NCI-H2107 (cell line): ENCODE results near the gene ALG13.
A peak's percentile ranks its signal among the peaks of the same experiment; 100 is the strongest.
"Not testable (repeated sequence)": the region's sequence is repeated elsewhere in the genome, so short reads cannot be mapped to it uniquely, and the experiment has no call there.

Source experiments
- DNase-seq: peaks from one replicate; lab custom pipeline; 2025; lab: John Stamatoyannopoulos, UW

ALG13 gene

DNA sequence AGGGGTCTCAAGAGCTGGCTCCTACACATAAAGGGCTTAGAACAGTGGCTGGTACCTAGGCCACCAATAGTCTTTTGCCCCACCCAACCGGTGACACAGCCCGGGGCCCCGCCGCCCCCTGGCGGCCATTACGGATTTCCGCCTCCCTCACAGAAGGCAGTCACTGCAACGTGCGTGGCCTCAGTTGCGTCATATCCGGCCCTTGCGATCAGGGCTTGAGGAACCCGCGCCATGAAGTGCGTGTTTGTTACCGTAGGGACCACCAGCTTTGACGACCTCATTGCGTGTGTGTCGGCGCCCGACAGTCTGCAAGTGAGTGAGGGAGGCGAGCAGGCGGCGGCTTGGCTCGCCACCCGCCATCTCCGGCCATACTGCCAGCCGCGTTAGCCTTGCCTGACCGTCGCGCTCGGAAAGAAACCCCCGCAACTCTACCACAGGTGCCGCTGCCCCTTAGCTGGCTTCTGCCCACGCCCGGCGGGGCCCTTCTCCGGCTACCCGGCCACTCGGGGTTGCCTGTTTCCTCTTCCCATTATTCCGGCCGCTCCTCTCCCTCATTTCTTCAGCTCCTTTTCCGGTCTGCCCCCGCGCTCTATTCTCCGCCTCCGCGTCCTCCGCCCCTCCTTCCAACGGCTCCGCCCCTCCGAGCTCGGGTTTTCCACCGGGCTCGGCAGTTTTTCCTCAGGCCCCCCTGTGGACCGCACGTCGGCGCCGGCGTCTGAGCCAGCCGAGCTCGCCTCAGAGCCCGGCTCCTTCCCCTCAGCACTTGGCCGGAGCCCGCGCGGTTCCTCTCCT, at the start of gene ALG13:
Gene ALG13, plus strand, starts transcription at position 183 of the 792 bp plus-strand sequence. Its CDS starts 49 bp downstream, at position 232.
- peak; percentile 71 for DNase-seq

DNA sequence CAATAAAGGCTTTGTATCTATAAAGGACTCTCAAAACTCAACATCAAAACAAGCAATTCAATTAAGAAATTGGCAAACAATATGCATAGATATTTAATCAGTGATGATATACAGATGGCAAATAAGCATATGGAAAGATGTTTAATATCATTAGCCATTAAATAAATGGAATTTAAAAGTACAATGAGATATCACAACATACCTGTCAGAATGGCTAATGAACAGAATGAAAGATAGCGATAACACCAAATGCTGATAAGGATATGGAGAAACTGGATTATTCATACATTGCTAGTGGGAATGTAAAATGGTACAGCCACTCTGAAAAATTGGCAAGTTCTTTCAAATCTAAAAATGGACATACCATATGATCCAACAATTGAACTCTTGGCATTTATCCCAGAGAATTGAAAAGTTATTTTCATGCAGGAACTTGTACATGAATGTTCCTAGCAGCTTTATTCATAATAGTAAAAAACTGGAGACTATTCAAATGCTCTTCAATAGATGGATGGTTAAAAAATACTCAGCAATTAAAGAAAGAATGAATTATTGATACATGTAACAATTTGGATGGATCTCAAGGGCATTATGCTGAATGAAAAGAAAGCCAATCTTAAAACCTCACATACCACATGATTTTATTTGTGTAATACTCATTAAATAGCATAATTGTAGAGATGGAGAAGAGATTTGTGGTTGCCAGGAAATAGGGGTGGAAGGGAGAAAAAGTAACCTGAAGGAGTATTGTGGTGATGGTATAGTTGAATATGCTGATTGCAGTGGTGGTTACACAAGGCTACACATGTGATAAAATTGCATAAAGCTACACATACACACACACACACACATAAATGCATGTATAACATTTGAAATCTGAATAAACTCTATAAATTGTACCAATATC, 45.9 kb upstream of the ALG13 start:
- no peak for DNase-seq

DNA sequence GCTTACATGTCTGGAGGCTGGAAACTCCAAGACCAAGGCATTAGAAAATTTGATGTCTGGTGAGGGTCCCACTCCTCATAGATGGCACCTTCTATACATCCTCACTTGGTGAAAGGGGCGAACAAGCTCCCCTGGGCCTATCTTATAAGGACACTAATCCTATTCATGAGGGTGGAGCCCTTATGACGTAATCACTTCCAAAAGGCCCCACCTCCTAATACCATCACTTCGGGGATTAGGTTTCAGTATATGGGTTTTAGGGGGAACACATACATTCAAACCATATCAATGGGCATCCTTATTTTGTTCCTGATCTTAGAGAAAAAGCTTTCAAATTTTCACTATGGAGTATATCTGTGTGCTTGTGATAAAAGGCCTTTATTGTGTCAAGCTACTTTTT, 39.0 kb upstream of the ALG13 start:
- no peak for DNase-seq

DNA sequence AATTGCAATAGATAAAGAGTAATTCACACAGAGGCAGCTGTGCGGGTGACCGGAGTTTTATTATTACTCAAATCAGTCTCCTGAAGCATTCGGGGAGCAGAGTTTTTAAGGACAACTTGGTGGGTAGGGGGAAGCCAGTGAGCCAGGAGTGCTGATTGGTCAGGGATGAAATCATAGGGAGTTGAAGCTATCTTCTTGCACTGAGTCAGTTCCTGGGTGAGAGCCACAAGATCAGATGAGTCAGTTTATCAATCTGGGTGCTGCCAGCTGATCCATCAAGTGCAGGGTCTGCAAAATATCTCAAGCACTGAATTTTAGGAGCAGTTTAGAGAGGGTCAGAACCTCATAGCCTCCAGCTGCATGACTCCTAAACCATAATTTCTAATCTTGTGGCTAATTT, 35.8 kb upstream of the ALG13 start:
- not testable (repeated sequence) for DNase-seq

DNA sequence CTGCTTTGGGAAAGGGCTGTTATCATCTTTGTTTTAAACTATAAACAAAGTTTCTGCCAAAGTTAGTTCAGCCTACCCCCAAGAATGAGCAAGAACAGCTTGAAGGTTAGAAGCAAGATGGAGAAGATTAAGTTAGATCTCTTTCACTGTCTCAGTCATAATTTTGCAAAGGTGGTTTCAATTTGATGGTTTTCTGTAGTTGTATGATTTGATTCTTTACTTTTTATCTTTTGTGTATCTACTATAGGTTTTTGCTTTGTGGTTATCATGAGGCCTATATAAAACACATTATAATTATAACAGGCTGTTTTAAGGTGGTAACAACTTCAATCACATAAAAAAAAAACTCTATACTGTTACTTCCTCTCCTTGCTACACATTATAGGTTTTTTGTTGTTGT, 35.4 kb upstream of the ALG13 start:
- no peak for DNase-seq

DNA sequence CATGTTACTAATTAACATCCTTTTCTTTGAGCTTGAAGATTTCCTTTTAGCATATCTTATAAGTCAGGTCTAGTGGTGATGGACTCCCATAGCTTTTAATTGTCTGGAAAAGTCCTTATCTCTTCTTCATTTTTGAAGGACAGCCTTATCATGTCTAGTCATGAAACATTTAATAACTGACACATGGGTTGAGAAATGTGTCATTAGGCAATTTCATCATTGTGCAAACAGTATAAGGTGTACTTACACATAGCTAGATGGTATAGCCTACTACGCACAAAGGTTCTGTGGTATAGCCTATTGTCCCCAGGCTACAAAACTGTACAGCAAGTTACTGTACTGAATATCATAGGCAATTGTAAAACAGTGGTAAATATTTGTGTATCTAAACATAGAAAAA, 34.5 kb upstream of the ALG13 start:
- no peak for DNase-seq

DNA sequence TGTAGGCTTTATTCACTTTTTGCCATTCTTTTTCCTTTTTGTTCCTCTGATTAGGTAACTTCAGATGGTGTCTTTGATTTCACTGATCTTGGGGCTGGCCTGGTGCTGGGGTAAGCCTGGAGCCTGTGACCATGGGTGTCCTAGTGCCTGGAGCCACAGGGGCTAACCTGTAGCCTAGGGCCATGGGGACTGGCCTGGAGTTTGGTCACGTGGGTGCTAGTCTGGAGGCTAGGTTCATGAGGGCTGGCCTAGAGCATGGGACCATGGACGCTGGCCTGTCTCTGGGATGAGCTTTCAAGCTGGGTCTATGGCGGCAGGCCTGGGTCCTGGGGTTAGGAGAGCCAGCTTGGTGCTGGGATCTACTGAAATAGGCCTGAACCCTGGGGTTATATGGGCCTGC, 32.2 kb upstream of the ALG13 start:
- DNase-seq: no peak

DNA sequence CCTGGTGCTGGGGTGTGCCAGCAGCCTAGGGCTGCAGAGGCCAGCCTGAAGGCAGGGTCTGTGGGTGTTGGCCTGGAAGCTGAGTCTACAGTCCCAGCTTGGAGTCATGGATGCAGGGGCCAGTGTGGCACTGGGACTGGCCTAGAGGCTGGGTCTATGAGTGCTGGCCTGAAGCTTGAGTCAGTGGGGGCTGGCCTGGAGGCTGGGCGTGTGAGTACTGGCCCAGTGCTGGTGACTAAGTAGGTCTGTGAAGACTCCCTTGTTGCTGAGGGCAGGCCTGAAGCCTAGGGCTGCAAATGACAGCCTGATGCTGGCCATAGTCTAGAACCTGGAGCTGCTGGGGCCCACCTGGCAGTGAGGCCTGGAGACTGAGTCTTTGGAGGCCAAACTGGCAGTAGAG, 31.3 kb upstream of the ALG13 start:
- no peak for DNase-seq

DNA sequence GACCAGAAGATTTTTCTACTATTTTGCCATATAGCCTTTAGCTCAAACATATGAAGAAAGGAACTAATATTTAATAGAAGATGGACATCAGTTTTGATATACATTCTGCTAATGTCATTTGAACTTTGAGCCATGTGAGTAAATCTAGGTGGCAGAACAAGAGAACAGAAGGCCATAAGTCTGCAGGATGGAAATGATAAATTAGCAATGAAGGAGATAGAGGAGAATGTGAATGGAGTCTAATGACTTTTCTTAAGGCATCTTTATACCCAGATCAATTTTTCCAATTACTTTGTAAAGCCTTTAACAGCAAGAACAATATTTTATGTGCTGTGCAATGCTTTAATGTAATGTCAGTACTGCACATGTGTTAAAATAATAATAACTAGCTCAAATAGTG, 30.1 kb upstream of the ALG13 start:
- DNase-seq: no peak

DNA sequence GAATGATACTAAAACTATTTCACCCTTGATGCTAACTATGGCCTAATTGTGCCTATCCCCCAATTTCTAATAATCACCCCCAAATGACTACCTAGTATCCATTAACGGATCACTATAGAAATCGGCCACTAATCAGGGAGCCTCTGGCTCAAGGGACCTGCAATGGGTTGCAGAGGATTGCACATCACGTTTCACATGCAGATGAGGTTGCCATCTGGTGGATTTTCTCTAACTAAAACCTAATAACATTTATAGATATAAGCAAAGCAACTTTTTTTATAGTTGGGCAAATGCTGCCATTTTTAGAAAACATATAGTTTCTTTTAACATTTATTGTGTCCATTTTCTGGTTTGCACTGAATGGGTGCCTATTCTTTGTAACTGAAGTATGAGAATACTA, 28.3 kb upstream of the ALG13 start:
- no peak for DNase-seq

DNA sequence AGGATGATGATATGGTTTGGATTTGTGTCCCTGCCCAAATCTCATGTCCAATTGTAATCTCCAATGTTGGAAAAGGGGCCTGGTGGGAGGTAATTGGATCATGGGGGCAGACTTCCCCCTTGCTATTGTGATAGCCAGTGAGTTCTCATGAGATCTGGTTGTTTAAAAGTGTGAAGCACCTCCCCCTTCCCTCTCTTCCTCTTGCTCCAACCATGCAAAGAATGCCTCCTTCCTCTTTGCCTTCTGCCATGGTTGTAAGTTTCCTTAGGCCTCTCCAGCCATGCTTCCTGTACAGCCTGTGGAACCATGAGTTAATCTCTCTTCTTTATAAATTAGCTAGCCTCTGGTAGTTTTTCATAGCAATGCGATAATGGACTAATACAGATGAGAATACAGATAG, 19.7 kb upstream of the ALG13 start:
- DNase-seq: no peak

DNA sequence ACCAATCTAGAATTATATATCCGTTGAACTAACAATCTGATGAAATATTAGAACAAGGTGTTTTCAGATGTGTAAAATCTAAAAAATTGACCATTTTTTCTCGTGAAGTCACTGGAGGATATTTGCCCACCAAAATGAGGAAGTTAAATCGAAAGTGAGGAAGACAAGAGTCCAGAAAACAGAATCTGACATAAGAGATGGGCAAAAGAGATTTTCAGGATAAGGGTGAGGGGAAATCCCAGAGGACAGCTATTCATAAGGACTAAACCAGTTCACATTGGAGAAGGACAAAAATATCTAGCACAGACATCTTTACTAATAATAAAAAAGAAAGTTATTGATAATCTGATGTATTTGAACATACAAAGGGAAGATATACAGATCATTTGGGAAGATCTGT, 18.7 kb upstream of the ALG13 start:
- no peak for DNase-seq

DNA sequence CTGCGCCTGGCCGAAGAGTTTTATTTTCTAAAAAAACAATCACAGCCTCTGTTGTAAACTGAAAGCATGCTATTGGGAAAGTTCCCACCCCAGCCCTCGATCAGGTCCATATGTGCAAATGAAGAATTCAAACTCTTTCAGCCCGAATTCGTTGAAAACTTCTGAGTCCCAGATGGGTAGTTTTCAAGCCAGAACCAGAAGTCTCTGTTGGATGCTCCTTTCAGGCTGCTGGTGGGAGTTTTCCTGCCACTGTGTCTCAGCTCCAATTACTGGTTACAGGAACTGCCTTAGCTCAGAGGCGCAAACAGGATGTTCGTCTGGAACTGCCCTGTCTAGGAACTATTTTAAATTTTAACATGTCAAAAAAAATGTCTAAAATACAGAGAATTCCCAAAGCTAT, 9.3 kb upstream of the ALG13 start:
- no peak for DNase-seq

DNA sequence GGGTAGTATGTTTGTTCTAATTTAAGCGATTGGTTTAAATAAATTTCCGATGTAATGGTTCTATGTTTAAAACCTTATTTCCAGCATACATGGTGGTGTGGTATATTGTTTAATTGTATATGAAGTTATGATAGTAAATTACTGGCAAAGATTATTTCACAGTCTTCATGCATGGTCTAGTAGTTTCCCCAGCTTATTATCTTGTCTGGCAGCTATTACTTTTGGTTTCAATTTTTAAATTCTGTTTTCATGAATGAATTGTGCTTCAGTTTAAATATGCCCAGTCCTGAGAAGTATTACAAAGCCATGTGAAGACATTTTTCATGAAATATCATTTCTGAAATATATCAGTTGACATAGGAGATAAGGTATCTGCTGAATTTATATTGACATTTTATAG, 6.3 kb downstream of the ALG13 start:
- DNase-seq: no peak

DNA sequence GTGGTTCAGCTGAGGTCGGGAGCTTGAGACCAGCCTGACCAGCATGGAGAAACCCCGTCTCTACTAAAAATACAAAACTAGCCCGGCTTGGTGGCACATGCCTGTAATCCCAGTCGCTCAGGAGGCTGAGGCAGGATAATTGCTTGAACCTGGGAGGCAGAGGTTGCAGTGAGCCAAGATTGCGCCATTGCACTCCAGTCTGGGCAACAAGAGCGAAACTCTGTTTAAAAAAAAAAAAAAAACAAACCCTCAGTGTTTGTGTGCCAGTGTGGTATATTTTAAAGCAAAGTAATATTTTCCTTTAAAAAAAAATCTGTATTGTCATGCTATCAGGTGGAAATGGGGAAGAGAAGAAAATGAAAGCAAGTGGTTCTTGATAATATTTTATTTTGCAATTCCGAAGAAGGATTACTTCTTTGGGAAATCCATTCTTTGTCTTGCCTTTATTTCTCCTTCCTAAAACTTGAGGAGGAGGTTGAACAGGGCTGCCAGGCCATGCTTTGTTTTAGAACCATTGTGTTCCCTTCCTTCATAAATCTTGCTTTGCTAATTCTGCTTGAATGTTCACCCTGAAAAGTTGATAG, 14.4 kb downstream of the ALG13 start:
- DNase-seq: no peak

DNA sequence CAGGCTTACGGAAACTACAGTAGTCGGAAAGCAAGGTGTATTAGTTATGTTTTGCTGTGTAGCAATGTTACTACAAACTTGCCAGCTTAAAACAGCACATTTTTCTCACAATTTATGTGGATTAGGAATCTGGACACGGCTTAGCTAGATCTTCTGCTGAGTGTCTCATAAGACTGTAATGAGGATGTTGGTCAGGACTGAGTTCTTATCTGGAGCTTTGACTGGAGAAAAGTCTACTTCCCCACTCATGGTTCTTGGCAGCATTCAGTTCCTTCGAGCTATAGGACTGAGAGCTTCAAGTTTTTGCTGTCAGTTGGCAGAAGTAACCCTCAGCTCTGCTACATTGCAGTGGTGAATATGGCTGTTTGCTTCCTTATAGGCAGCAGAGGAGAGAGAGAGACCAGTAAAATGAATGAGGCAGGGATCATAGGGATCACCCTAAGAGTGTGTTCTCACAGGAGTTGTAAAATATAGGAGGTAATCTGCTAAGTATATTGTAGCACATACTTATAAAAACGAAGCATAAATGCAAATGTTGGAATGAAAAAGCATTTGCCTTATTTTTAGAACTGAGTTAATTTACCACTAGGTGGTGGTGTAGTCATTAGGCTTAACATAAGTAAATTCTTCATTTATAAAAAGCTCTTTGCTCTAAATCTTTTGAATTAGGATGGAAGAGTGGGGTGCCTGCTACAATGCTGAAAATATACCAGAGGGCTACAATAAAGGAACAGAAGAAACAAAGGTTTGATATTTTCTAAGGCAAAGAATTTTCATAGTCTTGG, 38.6 kb downstream of the ALG13 start:
- DNase-seq: no peak

DNA sequence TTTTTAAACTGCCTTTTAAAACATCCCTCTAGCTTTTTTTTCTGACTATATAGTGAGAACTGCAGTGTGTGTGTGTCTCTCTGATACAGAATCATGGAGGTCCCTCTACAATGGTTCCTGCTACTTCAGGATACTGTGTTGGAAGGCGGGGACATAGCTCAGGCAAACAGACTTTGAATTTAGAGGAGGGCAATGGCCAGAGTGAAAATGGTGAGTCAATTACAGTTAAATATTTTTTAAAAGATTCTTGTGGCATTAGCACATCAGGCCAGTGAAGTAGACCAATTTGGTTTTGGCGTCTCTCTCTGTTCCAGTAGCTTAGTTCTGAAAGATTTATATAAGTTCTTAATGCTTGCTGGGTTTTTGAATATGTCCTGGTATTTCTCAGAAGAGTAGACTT, 47.1 kb downstream of the ALG13 start:
- no peak for DNase-seq

DNA sequence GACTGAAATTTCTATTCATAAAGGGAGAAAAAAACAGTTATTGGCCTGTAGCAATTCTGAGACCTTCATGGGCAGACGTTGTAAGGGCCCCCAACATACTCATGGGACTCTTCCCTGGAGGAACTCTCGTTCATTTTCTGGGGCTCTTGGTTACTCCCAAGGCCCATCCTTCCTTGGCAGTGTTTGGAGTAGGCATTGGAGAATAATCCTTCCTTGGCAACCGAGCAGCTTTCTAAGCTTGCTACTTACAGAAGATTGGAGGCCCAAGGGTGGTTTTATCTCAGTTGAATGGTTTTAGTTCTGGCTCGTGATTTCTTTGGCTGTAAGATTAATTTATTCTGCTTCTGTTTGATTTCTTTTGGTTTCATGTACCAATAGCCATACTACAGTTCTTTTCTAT, 50.4 kb downstream of the ALG13 start:
- DNase-seq: no peak

DNA sequence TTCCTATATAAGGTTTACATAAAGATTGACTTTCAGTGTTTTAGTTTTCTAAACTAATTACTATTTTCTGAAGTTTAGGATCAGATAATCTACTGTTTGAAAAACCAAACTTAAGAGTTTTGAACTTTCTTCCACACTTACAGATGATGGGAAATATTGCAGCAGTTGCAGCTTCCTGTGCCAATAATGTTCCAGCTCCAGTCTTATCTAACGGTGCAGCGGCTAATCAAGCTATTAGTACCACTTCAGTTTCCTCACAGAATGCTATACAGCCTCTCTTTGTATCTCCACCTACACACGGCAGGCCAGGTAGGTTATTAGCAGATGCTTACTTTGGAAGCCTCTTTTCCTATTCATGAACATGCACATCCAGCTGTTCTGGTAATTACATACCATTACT, 55.6 kb downstream of the ALG13 start:
- DNase-seq: no peak

DNA sequence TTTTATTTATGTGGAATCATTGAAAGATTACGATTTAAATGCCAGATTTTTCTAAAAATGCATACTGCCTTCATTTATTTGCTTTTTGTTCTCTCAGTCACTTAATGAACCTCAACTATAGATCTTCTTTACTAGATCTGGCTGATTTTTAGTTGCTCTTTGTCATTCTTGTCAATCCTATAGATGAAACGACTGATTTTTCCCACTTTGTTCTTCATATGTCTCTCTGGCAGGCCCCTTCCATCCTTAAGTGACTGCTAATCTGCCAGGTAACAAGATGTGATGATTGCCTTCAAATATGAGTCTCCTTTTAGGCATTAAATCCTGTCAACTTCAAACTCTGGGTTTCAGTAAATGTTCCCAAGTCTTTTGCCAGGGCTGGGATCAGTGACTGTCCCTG, 61.0 kb downstream of the ALG13 start:
- DNase-seq: no peak

DNA sequence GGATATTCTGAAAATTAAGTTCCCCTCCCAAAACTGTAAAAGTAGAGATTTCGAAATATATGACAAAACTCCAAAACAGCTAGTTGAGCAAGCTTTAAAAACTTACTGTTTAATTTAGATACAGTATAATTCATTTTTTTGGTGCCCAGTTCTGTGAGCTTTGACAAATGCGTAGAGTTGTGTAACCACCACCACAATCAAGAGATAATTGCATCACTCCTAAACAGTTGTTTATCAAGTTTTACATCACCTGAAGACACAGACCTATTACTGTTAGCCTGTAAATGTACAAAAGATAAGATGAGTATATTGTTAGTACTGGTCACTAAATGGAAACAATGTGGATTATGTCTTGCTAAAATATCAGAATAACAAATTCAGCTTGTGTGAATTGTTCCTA, 62.3 kb downstream of the ALG13 start:
- DNase-seq: no peak

DNA sequence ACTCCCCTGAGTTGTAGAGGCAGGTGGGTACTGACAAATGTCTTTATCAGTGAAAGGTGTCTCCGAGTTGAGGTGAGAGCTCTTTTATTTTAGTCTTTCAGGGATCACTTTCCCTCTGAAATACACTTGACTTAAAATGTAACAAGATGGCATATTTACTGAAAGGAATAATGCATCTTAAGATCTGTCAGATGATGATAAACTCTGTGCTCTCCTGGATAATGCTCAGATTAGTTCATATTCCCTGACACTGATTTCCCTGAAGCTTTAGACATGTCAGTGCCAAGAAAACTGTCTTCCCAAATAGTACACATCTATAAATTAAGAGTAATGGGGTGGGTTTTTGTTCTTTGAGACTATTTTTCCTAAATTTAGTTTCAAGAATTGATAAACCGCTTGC, 75.5 kb downstream of the ALG13 start:
- no peak for DNase-seq
